T-cell (primary cell): Measurements from ENCODE around the gene COL23A1. TPM values are rescaled to one million over a fixed set of nuclear protein-coding genes. Genes with fewer than 3 reads are reported as not detected.

Experiments used
- ATAC-seq, 4 experiments: fragments of 200-7000 bp in 3 of 4; fragments of 150-1000 bp in 1 of 4; cut with Tn5 transposase; replicated peaks in 1 of 4; 1 replicate in 3 of 4; 2 replicates in 1 of 4; pipeline ENCODE4 v1.10.0; 2021; ENCODE audit warnings: moderate library complexity in 3 of 4, mild to moderate bottlenecking in 2 of 4, moderate number of reproducible peaks in 1 of 4
- CTCF ChIA-PET, 2 donors: fragments of 300-600 bp; sonication (Branson Sonifier 250); formaldehyde crosslinking; loops; one replicate each; lab custom pipeline; 2022; ENCODE audit warnings: antibody characterized with exemption in 2 of 2; lab: Charles Lee
- POLR2A ChIA-PET, 2 donors: fragments of 300-600 bp; sonication (Branson Sonifier 250); formaldehyde crosslinking; loops; one replicate each; lab custom pipeline; 2022; ENCODE audit warnings: antibody characterized with exemption in 2 of 2; lab: Charles Lee
- DNase-seq, 35 experiments: peaks; one replicate each; pipeline versions ENCODE4 v3.0.0 to v3.0.0-alpha.2; 2013 to 2023
- H3K27ac ChIP-seq: one replicate; pipeline ENCODE4 v1.5.1; 2013; ENCODE audit warnings: low read length
- H3K27me3 ChIP-seq, 2 experiments: replicated peaks in 1 of 2; 1 replicate in 1 of 2; 2 replicates in 1 of 2; pipeline versions ENCODE4 v1.6.1 to v1.7.0; 2013; ENCODE audit warnings: low read length in 1 of 2, mixed read lengths in 1 of 2; ENCODE audit not compliant: control insufficient read depth in 2 of 2, insufficient read depth in 2 of 2; ENCODE audit errors: extremely low read depth in 1 of 2
- H3K36me3 ChIP-seq, 2 donors: 1 replicate in 1 of 2; 2 replicates in 1 of 2; pipeline versions ENCODE4 v1.6.1 to v1.7.0; 2013; ENCODE audit warnings: low read length in 1 of 2; ENCODE audit not compliant: control insufficient read depth in 2 of 2, insufficient read depth in 1 of 2; ENCODE audit errors: extremely low read depth in 1 of 2
- H3K4me1 ChIP-seq, 2 experiments: 1 replicate in 1 of 2; 2 replicates in 1 of 2; pipeline versions ENCODE4 v1.6.1 to v1.7.0; 2013; ENCODE audit warnings: low read length in 2 of 2, mixed read lengths in 1 of 2; ENCODE audit not compliant: insufficient read depth in 2 of 2, control insufficient read depth in 1 of 2; ENCODE audit errors: extremely low read depth in 1 of 2
- H3K4me3 ChIP-seq, 2 donors: 1 replicate in 1 of 2; 2 replicates in 1 of 2; pipeline versions ENCODE4 v1.5.1 to v1.7.0; 2013; ENCODE audit warnings: mild to moderate bottlenecking in 2 of 2, low read length in 1 of 2, moderate library complexity in 1 of 2; ENCODE audit not compliant: control insufficient read depth in 1 of 2; ENCODE audit errors: extremely low read depth in 1 of 2
- H3K9me3 ChIP-seq: 2 replicates; pipeline ENCODE4 v1.7.0; 2013
- H3K27ac Mint-ChIP-seq, 2 donors: one replicate each; pipeline ENCODE4 v1.8.0; 2020 to 2021; ENCODE audit warnings: mild to moderate bottlenecking in 2 of 2, mixed read lengths in 2 of 2
- H3K27me3 Mint-ChIP-seq, 2 donors: one replicate each; pipeline ENCODE4 v1.8.0; 2021 to 2022; ENCODE audit warnings: mixed read lengths in 2 of 2
- H3K36me3 Mint-ChIP-seq: one replicate; pipeline ENCODE4 v1.8.0; 2021; ENCODE audit warnings: mixed read lengths
- H3K4me1 Mint-ChIP-seq, 3 donors: one replicate each; pipeline ENCODE4 v1.8.0; 2020 to 2022; ENCODE audit warnings: mixed read lengths in 3 of 3, mild to moderate bottlenecking in 1 of 3
- H3K4me3 Mint-ChIP-seq, 3 donors: one replicate each; pipeline ENCODE4 v1.8.0; 2020 to 2022; ENCODE audit warnings: mild to moderate bottlenecking in 3 of 3, mixed read lengths in 3 of 3, moderate library complexity in 3 of 3
- H3K9me3 Mint-ChIP-seq, 3 donors: one replicate each; pipeline ENCODE4 v1.8.0; 2020 to 2022; ENCODE audit warnings: mixed read lengths in 3 of 3
- WGBS: methylation state at CpG from one replicate; pipeline ENCODE4 v1.1.5; 2013; ENCODE audit warnings: missing lambda C conversion rate; ENCODE audit not compliant: insufficient coverage; 5-methylcytosine and 5-hydroxymethylcytosine counted together
- total RNA-seq, 35 experiments: library from RNA in 6 of 35; stranded (reverse) in 6 of 35; fragments of 120-200 nt in 1 of 35; gene quantifications; one replicate each; pipeline versions ENCODE4 v1.2.1 to v1.2.4 and lab custom pipeline; 2013 to 2026

COL23A1 gene
- total RNA-seq, 5 donors from 2014 or later (not counting 1 experiment from before 2014, with no cell fraction given) = 0.07 to 0.13 TPM; not detected in 3

DNA sequence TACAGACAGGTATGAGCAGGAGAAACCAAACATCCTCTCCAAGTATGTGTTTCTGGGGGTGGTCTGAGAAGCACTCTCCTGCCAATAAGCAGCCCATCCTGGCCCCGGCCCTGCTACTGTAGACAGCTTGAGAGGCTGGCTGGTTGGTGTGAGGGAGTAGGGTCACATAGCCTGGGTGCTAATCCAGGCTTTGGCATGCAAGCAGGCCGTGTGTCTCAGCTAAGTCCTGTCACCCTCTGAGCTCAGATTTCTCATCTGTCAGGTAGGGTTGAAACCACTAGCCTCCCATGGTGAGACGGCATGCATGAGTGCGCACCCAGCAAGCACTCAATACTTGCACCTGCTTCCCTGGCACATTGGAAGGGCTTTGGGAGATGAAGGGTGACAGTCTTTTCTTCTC lies 307.8 kb downstream of the COL23A1 start:
- Mint-ChIP-seq H3K4me3 (no peak overlapping the region), H3K36me3 (no peaks in the 10 kb centered on the region), H3K27me3 (peaks cover 8 to 21% of the 10 kb centered on the region in 2 donors), H3K27ac (no peak overlapping the region), H3K9me3 (peaks cover 6 to 12% (median 10%) of the 10 kb centered on the region in 3 donors), H3K4me1 (peaks cover 3 to 4% (median 4%) of the 10 kb centered on the region in 3 donors)
- peaks cover 0 to 36% of the 10 kb centered on the region in 2 experiments for H3K27me3 ChIP-seq
- H3K27ac ChIP-seq = no peak overlapping the region
- WGBS = 79% methylated on average over 3 of the region's 4 CpGs
- CTCF ChIA-PET = no interaction called here
- DNase-seq (no peak), ATAC-seq (no peak)
- no peaks in the 10 kb centered on the region for H3K36me3 ChIP-seq
- H3K4me1 ChIP-seq = peaks cover 0 to 9% of the 10 kb centered on the region in 2 experiments
- no peak overlapping the region for H3K4me3 ChIP-seq
- POLR2A ChIA-PET = no interaction called here
- H3K9me3 ChIP-seq = no peaks in the 10 kb centered on the region

- Mint-ChIP-seq H3K4me3 (no peak overlapping the region), H3K27ac (no peak overlapping the region), H3K36me3 (no peaks in the 10 kb centered on the region), H3K4me1 (peaks cover 3 to 4% (median 4%) of the 10 kb centered on the region in 3 donors), H3K27me3 (peaks cover 8 to 18% of the 10 kb centered on the region in 2 donors), H3K9me3 (peaks cover 6 to 12% (median 10%) of the 10 kb centered on the region in 3 donors)
- H3K9me3 ChIP-seq = no peaks in the 10 kb centered on the region
- CTCF ChIA-PET = interaction anchor here in 1 of 2 donors (0.6 kb wide), 1 partner anchor 271 kb away, joined by 3 read pairs; no protein-coding TSS in a partner anchor
- POLR2A ChIA-PET = no interaction called here
- H3K27me3 ChIP-seq = peaks cover 0 to 34% of the 10 kb centered on the region in 2 experiments
- peaks cover 0 to 9% of the 10 kb centered on the region in 2 experiments for H3K4me1 ChIP-seq
- 82% methylated on average over 13 of the region's 19 CpGs for WGBS
- no peak overlapping the region for H3K4me3 ChIP-seq
- no peak overlapping the region for H3K27ac ChIP-seq
- DNase-seq (no peak), ATAC-seq (no peak)
- no peaks in the 10 kb centered on the region for H3K36me3 ChIP-seq
Measured at GRCh38 chr5:178281331-178281730, 308.9 kb downstream of the COL23A1 start.

- H3K36me3 Mint-ChIP-seq = no peaks in the 10 kb centered on the region
- H3K4me3 Mint-ChIP-seq = no peak overlapping the region
- H3K27ac ChIP-seq = no peak overlapping the region
- peaks cover 8 to 20% of the 10 kb centered on the region in 2 donors for H3K27me3 Mint-ChIP-seq
- no peak for DNase-seq
- no peaks in the 10 kb centered on the region for H3K9me3 ChIP-seq
- peaks cover 3 to 4% (median 4%) of the 10 kb centered on the region in 3 donors for H3K4me1 Mint-ChIP-seq
- H3K36me3 ChIP-seq = no peaks in the 10 kb centered on the region
- no peak for ATAC-seq
- ChIA-PET POLR2A (no interaction called here), CTCF (interaction anchor here in 1 of 2 donors (0.6 kb wide), 1 partner anchor 272 kb away, joined by 3 read pairs; no protein-coding TSS in a partner anchor)
- peaks cover 6 to 17% (median 10%) of the 10 kb centered on the region in 3 donors for H3K9me3 Mint-ChIP-seq
- 90% methylated on average over 6 of the region's 9 CpGs for WGBS
- H3K27me3 ChIP-seq = peaks cover 0 to 38% of the 10 kb centered on the region in 2 experiments
- H3K4me1 ChIP-seq = peaks cover 0 to 9% of the 10 kb centered on the region in 2 experiments
- H3K4me3 ChIP-seq = no peak overlapping the region
- no peak overlapping the region for H3K27ac Mint-ChIP-seq
Measured at GRCh38 chr5:178280631-178281030, 309.6 kb downstream of the COL23A1 start.

- peaks cover 8 to 21% of the 10 kb centered on the region in 2 donors for H3K27me3 Mint-ChIP-seq
- H3K4me1 ChIP-seq = peaks cover 0 to 9% of the 10 kb centered on the region in 2 experiments
- peaks cover 6 to 18% (median 10%) of the 10 kb centered on the region in 3 donors for H3K9me3 Mint-ChIP-seq
- H3K9me3 ChIP-seq = no peaks in the 10 kb centered on the region
- H3K27me3 ChIP-seq = peaks cover 0 to 38% of the 10 kb centered on the region in 2 experiments
- 16% methylated on average over 25 of the region's 33 CpGs for WGBS
- ChIA-PET CTCF (no interaction called here), POLR2A (no interaction called here)
- H3K4me1 Mint-ChIP-seq = peaks cover 3 to 4% (median 4%) of the 10 kb centered on the region in 3 donors
- no peak overlapping the region for H3K27ac ChIP-seq
- no peaks in the 10 kb centered on the region for H3K36me3 ChIP-seq
- DNase-seq (peak in 27 of 35 experiments; percentile 7 to 64 (median 33)), ATAC-seq (peak; percentile 35 to 69 (median 56))
- H3K4me3 ChIP-seq = no peak overlapping the region
- no peak overlapping the region for H3K4me3 Mint-ChIP-seq
- H3K27ac Mint-ChIP-seq = no peak overlapping the region
- no peaks in the 10 kb centered on the region for H3K36me3 Mint-ChIP-seq
Measured at GRCh38 chr5:178279723-178280438, 310.3 kb downstream of the COL23A1 start.

DNA sequence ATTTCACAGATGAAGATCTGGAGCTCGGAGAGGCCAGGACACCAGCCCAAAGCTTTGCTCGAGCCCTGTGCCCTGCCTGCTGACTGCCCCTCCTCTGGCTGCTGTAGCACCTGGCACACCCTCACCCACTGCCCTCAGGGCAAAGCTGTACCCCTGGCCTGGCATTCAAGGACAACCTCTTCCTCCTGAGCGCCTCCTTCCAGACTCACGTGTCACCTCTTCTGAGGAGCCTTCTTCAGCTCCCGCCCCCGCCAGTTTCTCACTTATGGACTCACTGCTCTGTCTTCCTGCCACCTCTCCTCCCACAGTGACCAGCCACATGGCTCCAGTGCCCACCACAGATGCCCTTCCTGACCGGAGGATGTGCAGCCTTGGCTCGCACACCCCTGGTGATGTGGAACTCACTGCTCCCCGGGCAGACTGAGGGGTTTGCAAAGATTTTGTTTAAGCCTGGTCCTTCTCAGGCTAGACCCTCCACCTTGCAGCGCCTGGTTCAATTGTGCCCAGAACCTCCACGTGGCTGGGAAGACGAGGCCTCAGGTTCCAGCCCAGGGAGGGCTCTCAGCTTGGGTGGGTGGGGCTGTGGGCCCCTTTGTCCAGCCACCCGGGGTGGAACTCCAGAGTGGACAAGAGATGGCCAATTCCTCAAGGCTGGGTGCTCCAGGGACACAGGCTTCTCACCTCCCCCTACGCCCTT lies 311.0 kb downstream of the COL23A1 start:
- Histone ChIP-seq H3K36me3 (no peaks in the 10 kb centered on the region), H3K9me3 (no peaks in the 10 kb centered on the region), H3K27me3 (peaks cover 0 to 38% of the 10 kb centered on the region in 2 experiments), H3K4me3 (no peak overlapping the region), H3K27ac (no peak overlapping the region), H3K4me1 (peaks cover 0 to 9% of the 10 kb centered on the region in 2 experiments)
- peaks cover 3 to 4% (median 4%) of the 10 kb centered on the region in 3 donors for H3K4me1 Mint-ChIP-seq
- no peak overlapping the region for H3K27ac Mint-ChIP-seq
- WGBS = 78% methylated on average over 13 of the region's 14 CpGs
- H3K9me3 Mint-ChIP-seq = peaks cover 6 to 16% (median 10%) of the 10 kb centered on the region in 3 donors
- ATAC-seq = no peak
- no peak for DNase-seq
- no peak overlapping the region for H3K4me3 Mint-ChIP-seq
- ChIA-PET POLR2A (no interaction called here), CTCF (interaction anchor here in 1 of 2 donors (0.5 kb wide), 1 partner anchor 274 kb away, joined by 3 read pairs; no protein-coding TSS in a partner anchor)
- no peaks in the 10 kb centered on the region for H3K36me3 Mint-ChIP-seq
- H3K27me3 Mint-ChIP-seq = peaks cover 8 to 21% of the 10 kb centered on the region in 2 donors

DNA sequence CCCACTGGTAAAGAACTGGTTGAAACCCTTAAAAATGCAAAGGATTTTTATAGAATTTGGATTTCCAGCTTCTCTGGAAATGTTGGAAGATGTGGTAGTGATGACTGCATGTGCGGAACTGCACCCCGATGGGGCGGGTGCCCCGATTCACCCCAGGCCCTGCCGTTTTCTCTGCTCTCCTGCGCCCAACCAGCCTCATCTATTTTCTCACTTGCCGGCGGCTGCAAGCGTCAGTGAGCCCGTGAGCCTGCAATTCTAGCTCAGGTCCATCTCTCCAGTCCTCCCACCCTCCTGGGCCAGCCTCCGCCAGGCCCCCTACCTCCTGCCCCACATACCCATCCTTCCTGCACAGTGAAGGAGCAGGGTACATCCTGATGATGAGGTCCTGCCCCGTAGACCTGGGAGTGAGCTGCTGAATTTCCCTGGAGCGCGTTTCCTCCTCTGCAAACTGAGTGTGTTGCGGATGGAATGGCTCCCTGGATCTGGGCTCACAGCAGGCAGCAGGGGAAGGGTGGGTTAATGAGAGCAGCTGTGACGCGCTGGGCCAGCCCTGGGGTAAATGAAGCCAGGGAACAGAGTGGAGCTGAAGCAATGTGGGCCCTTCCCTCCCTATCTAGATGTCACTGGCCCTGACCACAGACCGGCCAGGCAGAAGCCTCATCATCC lies 311.7 kb downstream of the COL23A1 start:
- CTCF ChIA-PET = no interaction called here
- H3K4me1 Mint-ChIP-seq = peaks cover 3 to 4% (median 4%) of the 10 kb centered on the region in 3 donors
- H3K4me3 Mint-ChIP-seq = no peak overlapping the region
- Histone ChIP-seq H3K27ac (no peak overlapping the region), H3K9me3 (no peaks in the 10 kb centered on the region), H3K27me3 (peaks cover 0 to 45% of the 10 kb centered on the region in 2 experiments), H3K36me3 (no peaks in the 10 kb centered on the region), H3K4me1 (peaks cover 0 to 9% of the 10 kb centered on the region in 2 experiments), H3K4me3 (no peak overlapping the region)
- DNase-seq (no peak), ATAC-seq (no peak)
- POLR2A ChIA-PET = no interaction called here
- no peaks in the 10 kb centered on the region for H3K36me3 Mint-ChIP-seq
- no peak overlapping the region for H3K27ac Mint-ChIP-seq
- H3K27me3 Mint-ChIP-seq = peaks cover 8 to 21% of the 10 kb centered on the region in 2 donors
- H3K9me3 Mint-ChIP-seq = peaks cover 4 to 9% (median 4%) of the 10 kb centered on the region in 3 donors
- WGBS = 91% methylated on average over 12 of the region's 18 CpGs
